OCI-M2 (cell line): ENCODE measurements around the gene NF1.
A peak's percentile ranks its signal among the peaks of the same experiment; 100 is the strongest.
"Not testable (repeated sequence)": the region's sequence is repeated elsewhere in the genome, so short reads cannot be mapped to it uniquely, and the experiment has no call there.

Experiments used
- DNase-seq: peaks from one replicate; lab custom pipeline; 2025; ENCODE audit not compliant: unreplicated experiment; lab: John Stamatoyannopoulos, UW

Gene NF1

GRCh38 chr17:31321481-31321880, 226.7 kb downstream of the NF1 start, which contains the start of gene EVI2A:
Gene EVI2A (minus strand): TSS chr17:31321622. CDS start chr17:31319013, 2,609 bp downstream.
- DNase-seq = no peak

GRCh38 chr17:31321966-31322365, 227.2 kb downstream of the NF1 start:
- DNase-seq = no peak

- DNase-seq = no peak
Observed at GRCh38 chr17:31323551-31323950, 228.8 kb downstream of the NF1 start.

GRCh38 chr17:31327534-31328159, 232.9 kb downstream of the NF1 start:
- no peak for DNase-seq

GRCh38 chr17:31328160-31328535, 233.4 kb downstream of the NF1 start:
- DNase-seq = no peak

- DNase-seq = no peak
Observed at GRCh38 chr17:31329221-31329620, 234.4 kb downstream of the NF1 start.

- peak; percentile 47 for DNase-seq
Observed at GRCh38 chr17:31339906-31340661, 245.3 kb downstream of the NF1 start.

GRCh38 chr17:31345191-31345747, 250.5 kb downstream of the NF1 start:
- DNase-seq = not testable (repeated sequence)

GRCh38 chr17:31349454-31349853, 254.7 kb downstream of the NF1 start:
- no peak for DNase-seq

GRCh38 chr17:31355935-31356334, 261.2 kb downstream of the NF1 start:
- DNase-seq = no peak

GRCh38 chr17:31357091-31357490, 262.3 kb downstream of the NF1 start:
- no peak for DNase-seq

- no peak for DNase-seq
Observed at GRCh38 chr17:31357839-31358394, 263.1 kb downstream of the NF1 start.

- DNase-seq = no peak
Observed at GRCh38 chr17:31364012-31364411, 269.2 kb downstream of the NF1 start.

- DNase-seq = no peak
Observed at GRCh38 chr17:31366088-31366487, 271.3 kb downstream of the NF1 start.

- DNase-seq = no peak
Observed at GRCh38 chr17:31369266-31369665, 274.5 kb downstream of the NF1 start.

- DNase-seq = no peak
Observed at GRCh38 chr17:31371511-31372097, 276.8 kb downstream of the NF1 start.

- DNase-seq = peak; percentile 25
Observed at GRCh38 chr17:31373150-31374093, 278.6 kb downstream of the NF1 start.

GRCh38 chr17:31374094-31374447, 279.3 kb downstream of the NF1 start:
- no peak for DNase-seq

GRCh38 chr17:31374503-31374902, 279.7 kb downstream of the NF1 start:
- DNase-seq = no peak

- DNase-seq = no peak
Observed at GRCh38 chr17:31378638-31379037, 283.9 kb downstream of the NF1 start.
